Esophagus squamous epithelium (tissue), 5 donors: ENCODE data around the gene ZEB1. TPM values are rescaled to one million over a fixed set of nuclear protein-coding genes. Genes with fewer than 3 reads are reported as not detected.

ENCODE experiments used
- DNase-seq: peaks from one replicate; lab custom pipeline; 2025; lab: John Stamatoyannopoulos, UW
- H3K27ac ChIP-seq, 4 donors: fragments of 200-600 bp; sonication (generic); one replicate each; pipeline ENCODE4 v1.5.1; 2016 to 2019; ENCODE audit warnings: mild to moderate bottlenecking in 1 of 4
- H3K27me3 ChIP-seq, 4 donors: fragments of 200-600 bp; sonication (generic); 1 replicate in 3 of 4; 2 replicates in 1 of 4; pipeline versions ENCODE4 v1.5.1 to v1.6.0; 2017 to 2021; ENCODE audit warnings: antibody characterized with exemption in 1 of 4
- H3K36me3 ChIP-seq, 3 donors: fragments of 200-600 bp; sonication (generic); one replicate each; pipeline ENCODE4 v1.5.1; 2016 to 2019
- H3K4me1 ChIP-seq, 3 donors: fragments of 200-600 bp; sonication (generic); one replicate each; pipeline ENCODE4 v1.5.1; 2017 to 2019
- H3K4me3 ChIP-seq, 4 donors: fragments of 200-600 bp; sonication (generic); 1 replicate in 3 of 4; 2 replicates in 1 of 4; pipeline ENCODE4 v1.5.1; 2016 to 2019; ENCODE audit warnings: mild to moderate bottlenecking in 2 of 4, moderate library complexity in 1 of 4
- H3K9me3 ChIP-seq, 3 donors: fragments of 200-600 bp; sonication (generic); one replicate each; pipeline ENCODE4 v1.5.1; 2016 to 2019
- CTCF ChIP-seq, 6 experiments: fragments of 450-650 bp in 4 of 6; fragments of 200-600 bp in 2 of 6; sonication (generic) in 2 of 6; IDR thresholded peaks; one replicate each; pipeline ENCODE4 v1.5.1; 2016 to 2019; ENCODE audit warnings: antibody characterized with exemption in 6 of 6, mild to moderate bottlenecking in 4 of 6, moderate library complexity in 4 of 6
- POLR2A ChIP-seq, 4 donors: fragments of 450-650 bp; IDR thresholded peaks; one replicate each; pipeline ENCODE4 v1.6.1; 2017; ENCODE audit warnings: antibody characterized with exemption in 4 of 4, mild to moderate bottlenecking in 4 of 4, moderate library complexity in 3 of 4
- WGBS, 2 donors: methylation state at CpG; one replicate each; pipeline ENCODE4 v1.1.5; 2018; 5-methylcytosine and 5-hydroxymethylcytosine counted together
- intact Hi-C: fragments of 100-400 bp; cut with DNase I; formaldehyde crosslinking; loops from one replicate; pipeline ENCODE4 v1.15.0; 2022
- total RNA-seq, 4 donors: library from RNA; depleted of rRNA; stranded (reverse); fragments of >200 nt; gene quantifications; one replicate each; pipeline ENCODE4 v1.1.0, GENCODE V29; 2016
- donor health status: DM: yes; HTN: yes; CAD: no.

Gene ZEB1
- total RNA-seq, 4 donors from 2014 or later, result 2.3 to 37.6 (median 11.6) TPM

GRCh38 chr10:31343551-31343950 is 24.5 kb downstream of the ZEB1 start:
- Histone ChIP-seq H3K9me3 (no peaks in the 10 kb centered on the region), H3K27ac (no peak overlapping the region), H3K4me3 (no peak overlapping the region), H3K36me3 (no peaks in the 10 kb centered on the region), H3K4me1 (peaks cover 0 to 27% (median 10%) of the 10 kb centered on the region in 3 donors), H3K27me3 (no peaks in the 10 kb centered on the region)
- DNase-seq, result no peak
- 67% methylated on average over 5 of the region's 5 CpGs for whole genome bisulfite sequencing, 2 donors
- TF ChIP-seq CTCF (IDR thresholded peaks at IDR 0.05) (no peak), POLR2A (IDR thresholded peaks at IDR 0.05) (no peak)
- intact Hi-C loops, result no loop called here

- H3K4me3 ChIP-seq, result no peak overlapping the region
- H3K36me3 ChIP-seq, result no peaks in the 10 kb centered on the region
- H3K9me3 ChIP-seq, result no peaks in the 10 kb centered on the region
- intact Hi-C loops, result no loop called here
- 41 to 63% methylated on average over 1 of the region's 1 CpG for WGBS, 2 donors
- H3K4me1 ChIP-seq, result peaks cover 0 to 31% (median 10%) of the 10 kb centered on the region in 3 donors
- H3K27ac ChIP-seq, result no peak overlapping the region
- TF ChIP-seq CTCF (IDR thresholded peaks at IDR 0.05) (no peak), POLR2A (IDR thresholded peaks at IDR 0.05) (no peak)
- no peak for DNase-seq
- no peaks in the 10 kb centered on the region for H3K27me3 ChIP-seq
Observed at GRCh38 chr10:31345886-31346285, 26.9 kb downstream of the ZEB1 start.

GRCh38 chr10:31346953-31347352 is 27.9 kb downstream of the ZEB1 start:
- H3K4me3 ChIP-seq, result no peak overlapping the region
- intact Hi-C loops, result no loop called here
- no peak for DNase-seq
- H3K27ac ChIP-seq, result no peak overlapping the region
- H3K36me3 ChIP-seq, result no peaks in the 10 kb centered on the region
- H3K4me1 ChIP-seq, result peaks cover 0 to 32% (median 10%) of the 10 kb centered on the region in 3 donors
- H3K9me3 ChIP-seq, result no peaks in the 10 kb centered on the region
- no peaks in the 10 kb centered on the region for H3K27me3 ChIP-seq
- no peak for TF ChIP-seq POLR2A (IDR thresholded peaks at IDR 0.05)
- WGBS, 2 donors, result 85% methylated on average over 1 of the region's 1 CpG

GRCh38 chr10:31347705-31348104 is 28.7 kb downstream of the ZEB1 start:
- Histone ChIP-seq H3K27ac (no peak overlapping the region), H3K9me3 (no peaks in the 10 kb centered on the region), H3K4me1 (peaks cover 0 to 35% (median 10%) of the 10 kb centered on the region in 3 donors), H3K27me3 (no peaks in the 10 kb centered on the region), H3K36me3 (no peaks in the 10 kb centered on the region), H3K4me3 (no peak overlapping the region)
- DNase-seq, result no peak
- intact Hi-C loops, result no loop called here
- no peak for TF ChIP-seq CTCF (IDR thresholded peaks at IDR 0.05)
- no peak for TF ChIP-seq POLR2A (IDR thresholded peaks at IDR 0.05)

- Histone ChIP-seq H3K36me3 (no peaks in the 10 kb centered on the region), H3K4me1 (peaks cover 0 to 53% (median 10%) of the 10 kb centered on the region in 3 donors), H3K9me3 (no peaks in the 10 kb centered on the region), H3K27ac (no peak overlapping the region), H3K4me3 (no peak overlapping the region), H3K27me3 (no peaks in the 10 kb centered on the region)
- no peak for DNase-seq
- intact Hi-C loops, result no loop called here
- 89 to 97% methylated on average over 1 of the region's 1 CpG for WGBS, 2 donors
- TF ChIP-seq POLR2A (IDR thresholded peaks at IDR 0.05) (no peak), CTCF (IDR thresholded peaks at IDR 0.05) (no peak)
Observed at GRCh38 chr10:31350891-31351290, 31.9 kb downstream of the ZEB1 start.
